KMS-11 (cell line): Measurements from ENCODE around the gene HAUS1.

ENCODE experiments used
- H2AFZ ChIP-seq: fragments of 200-600 bp; sonication (generic); 2 replicates; pipeline ENCODE4 v1.6.1; 2016; ENCODE audit warnings: antibody characterized with exemption, mixed run types, low read depth
- H3K27ac ChIP-seq: fragments of 200-600 bp; sonication (generic); 2 replicates; pipeline ENCODE4 v1.6.1; 2016; ENCODE audit warnings: mild to moderate bottlenecking, mixed run types
- H3K27me3 ChIP-seq: fragments of 200-600 bp; sonication (generic); 2 replicates; pipeline ENCODE4 v1.6.1; 2017; ENCODE audit warnings: mild to moderate bottlenecking, low read depth, mixed run types, moderate library complexity; ENCODE audit not compliant: insufficient read depth
- H3K36me3 ChIP-seq: fragments of 200-600 bp; sonication (generic); 2 replicates; pipeline ENCODE4 v1.6.1; 2017; ENCODE audit warnings: mild to moderate bottlenecking, mixed run types; ENCODE audit not compliant: insufficient read depth
- H3K4me1 ChIP-seq: fragments of 200-600 bp; sonication (generic); 2 replicates; pipeline ENCODE4 v1.6.1; 2016; ENCODE audit warnings: mild to moderate bottlenecking, low read depth, mixed run types; ENCODE audit not compliant: poor library complexity, severe bottlenecking
- H3K4me2 ChIP-seq: fragments of 200-600 bp; sonication (generic); 2 replicates; pipeline ENCODE4 v1.7.0; 2016; ENCODE audit warnings: mild to moderate bottlenecking, mixed run types
- H3K4me3 ChIP-seq: fragments of 200-600 bp; sonication (generic); IDR thresholded peaks from 2 replicates; pipeline ENCODE4 v1.6.1; 2017; ENCODE audit warnings: low read depth, low read length, mixed read lengths; ENCODE audit not compliant: insufficient read depth
- H3K79me2 ChIP-seq: fragments of 200-600 bp; sonication (generic); 2 replicates; pipeline ENCODE4 v1.6.1; 2016; ENCODE audit warnings: low read depth, mixed run types; ENCODE audit not compliant: insufficient read depth
- H3K9ac ChIP-seq: fragments of 200-600 bp; sonication (generic); 2 replicates; pipeline ENCODE4 v1.6.1; 2016; ENCODE audit warnings: mild to moderate bottlenecking, mixed run types
- H4K20me1 ChIP-seq: fragments of 200-600 bp; sonication (generic); 2 replicates; pipeline ENCODE4 v1.6.1; 2016; ENCODE audit warnings: mild to moderate bottlenecking, mixed run types; ENCODE audit not compliant: insufficient read depth
- CTCF ChIP-seq: fragments of 200-600 bp; sonication (generic); conservative IDR thresholded peaks from 2 replicates; pipeline ENCODE4 v1.6.1; 2017; ENCODE audit warnings: low read depth, mild to moderate bottlenecking, antibody characterized with exemption, low read length, moderate library complexity, mixed read lengths

HAUS1 gene

GRCh38 chr18:46141199-46141598 is 37.0 kb downstream of the HAUS1 start:
- Histone ChIP-seq H3K4me3 (no peak overlapping the region), H3K79me2 (no peaks in the 10 kb centered on the region), H2AFZ (no peak overlapping the region), H3K36me3 (no peaks in the 10 kb centered on the region), H4K20me1 (no peaks in the 10 kb centered on the region), H3K27me3 (no peaks in the 10 kb centered on the region), H3K9ac (no peak overlapping the region), H3K27ac (no peak overlapping the region), H3K4me2 (no peak overlapping the region), H3K4me1 (no peaks in the 10 kb centered on the region)
- TF ChIP-seq CTCF, result no peak

- no peaks in the 10 kb centered on the region for H3K79me2 ChIP-seq
- no peaks in the 10 kb centered on the region for H3K36me3 ChIP-seq
- no peak overlapping the region for H3K4me2 ChIP-seq
- H3K4me1 ChIP-seq, result no peaks in the 10 kb centered on the region
- H4K20me1 ChIP-seq, result no peaks in the 10 kb centered on the region
- no peak overlapping the region for H3K4me3 ChIP-seq
- peak; percentile 98 for TF ChIP-seq CTCF
- H3K27me3 ChIP-seq, result no peaks in the 10 kb centered on the region
- H3K27ac ChIP-seq, result no peak overlapping the region
- no peak overlapping the region for H3K9ac ChIP-seq
- no peak overlapping the region for H2AFZ ChIP-seq
These were observed 44.6 kb downstream of the HAUS1 start for GRCh38 chr18:46148810-46149209.

GRCh38 chr18:46152436-46152807 is 48.2 kb downstream of the HAUS1 start:
- H3K4me2 ChIP-seq, result no peak overlapping the region
- no peak overlapping the region for H3K9ac ChIP-seq

GRCh38 chr18:46152808-46153617 is 48.8 kb downstream of the HAUS1 start:
- no peaks in the 10 kb centered on the region for H3K36me3 ChIP-seq
- H2AFZ ChIP-seq, result no peak overlapping the region
- no peaks in the 10 kb centered on the region for H3K4me1 ChIP-seq
- H3K79me2 ChIP-seq, result no peaks in the 10 kb centered on the region
- H3K4me3 ChIP-seq, result no peak overlapping the region
- no peaks in the 10 kb centered on the region for H3K27me3 ChIP-seq
- no peak overlapping the region for H3K9ac ChIP-seq
- no peak overlapping the region for H3K27ac ChIP-seq
- no peak for TF ChIP-seq CTCF
- H4K20me1 ChIP-seq, result no peaks in the 10 kb centered on the region
- no peak overlapping the region for H3K4me2 ChIP-seq

More at GRCh38 chr18:46152436-46152807, 48.2 kb downstream of the HAUS1 start:
- Histone ChIP-seq H3K27ac (no peak overlapping the region), H3K27me3 (no peaks in the 10 kb centered on the region), H2AFZ (no peak overlapping the region), H3K36me3 (no peaks in the 10 kb centered on the region), H3K79me2 (no peaks in the 10 kb centered on the region), H3K4me1 (no peaks in the 10 kb centered on the region), H4K20me1 (no peaks in the 10 kb centered on the region), H3K4me3 (no peak overlapping the region)
- TF ChIP-seq CTCF, result no peak
